OCI-LY1 (cell line): Measurements from ENCODE around the gene KLRF2.

Source experiments
- CTCF ChIP-seq: fragments of 200-600 bp; sonication (generic), shearing (Covaris generic); IDR thresholded peaks from 2 replicates; pipeline ENCODE4 v1.5.1; 2017; ENCODE audit warnings: mild to moderate bottlenecking, antibody characterized with exemption, low read length, moderate library complexity, mixed read lengths
- EZH2 ChIP-seq: fragments of 200-600 bp; sonication (generic), shearing (Covaris generic); IDR thresholded peaks from 2 replicates; pipeline ENCODE4 v1.8.0; 2017; ENCODE audit warnings: borderline replicate concordance, mixed run types, mild to moderate bottlenecking, antibody characterized with exemption, low read length, moderate library complexity, mixed read lengths

GRCh38 chr12:9920451-9920850 lies 39.2 kb downstream of the KLRF2 start:
- no peak for TF ChIP-seq CTCF
- TF ChIP-seq EZH2, result no peak
